Activated naive CD8-positive, alpha-beta T cell treated with anti-CD3 and anti-CD28 coated beads, Interleukin-2, amount 50 U/mL, for 16 hours (primary cell): ENCODE measurements around the gene ADAMTSL4.
A peak's percentile ranks its signal among the peaks of the same experiment; 100 is the strongest.
"Not testable (repeated sequence)": the region's sequence is repeated elsewhere in the genome, so short reads cannot be mapped to it uniquely, and the experiment has no call there.

Experiments
- DNase-seq: peaks from one replicate; pipeline ENCODE4 v3.0.0-alpha.2; 2020; ENCODE audit warnings: low read depth, low spot score

The ADAMTSL4 gene

GRCh38 chr1:150567341-150567716, 18.1 kb downstream of the ADAMTSL4 start:
- DNase-seq = peak; percentile 21

- DNase-seq = no peak
Measured at GRCh38 chr1:150567717-150568593, 18.7 kb downstream of the ADAMTSL4 start.

GRCh38 chr1:150568594-150568966, 19.4 kb downstream of the ADAMTSL4 start:
- no peak for DNase-seq

GRCh38 chr1:150572918-150573647, 23.9 kb downstream of the ADAMTSL4 start:
- DNase-seq = no peak

GRCh38 chr1:150573648-150574071, 24.5 kb downstream of the ADAMTSL4 start:
- DNase-seq = not testable (repeated sequence)

- no peak for DNase-seq
Measured at GRCh38 chr1:150574260-150575071, 25.3 kb downstream of the ADAMTSL4 start.

GRCh38 chr1:150575072-150575489, 25.9 kb downstream of the ADAMTSL4 start:
- no peak for DNase-seq

- DNase-seq = no peak
Measured at GRCh38 chr1:150575518-150576366, 26.5 kb downstream of the ADAMTSL4 start.

GRCh38 chr1:150576367-150576711, 27.1 kb downstream of the ADAMTSL4 start:
- DNase-seq = no peak

- no peak for DNase-seq
Measured at GRCh38 chr1:150576794-150577556, 27.8 kb downstream of the ADAMTSL4 start.

GRCh38 chr1:150577557-150578271, 28.5 kb downstream of the ADAMTSL4 start:
- no peak for DNase-seq

GRCh38 chr1:150578272-150579109, 29.3 kb downstream of the ADAMTSL4 start:
- peak; percentile 44 for DNase-seq

GRCh38 chr1:150579110-150579944, 30.1 kb downstream of the ADAMTSL4 start, which contains the start of gene MCL1:
Gene MCL1, minus strand, starts transcription at chr1:150579610. Its CDS starts 80 bp downstream, at chr1:150579530.
- peak; percentile 57 for DNase-seq

GRCh38 chr1:150579945-150580642, 30.9 kb downstream of the ADAMTSL4 start:
- no peak for DNase-seq

- DNase-seq = not testable (repeated sequence)
Measured at GRCh38 chr1:150580966-150581365, 31.8 kb downstream of the ADAMTSL4 start.

GRCh38 chr1:150581437-150581836, 32.2 kb downstream of the ADAMTSL4 start:
- DNase-seq = not testable (repeated sequence)

- not testable (repeated sequence) for DNase-seq
Measured at GRCh38 chr1:150581962-150582361, 32.8 kb downstream of the ADAMTSL4 start.
